AG04450 (cell line): Measurements from ENCODE around the gene PSEN1. TPM values are rescaled to one million over a fixed set of nuclear protein-coding genes. Genes with fewer than 3 reads are reported as not detected.

ENCODE experiments used
- CTCF ChIA-PET: fragments of 300-600, 350-600 bp; formaldehyde crosslinking; extraction: SDS; loops from one replicate; lab custom pipeline; 2022; ENCODE audit warnings: antibody characterized with exemption, inconsistent platforms; lab: Charles Lee
- POLR2A ChIA-PET: fragments of 350-600 bp; formaldehyde crosslinking; extraction: SDS; loops from one replicate; lab custom pipeline; 2021; ENCODE audit warnings: antibody characterized with exemption, inconsistent platforms; lab: Yijun Ruan, JAX
- DNase-seq: peaks from one replicate; pipeline ENCODE4 v3.0.0-alpha.2; 2011; ENCODE audit warnings: low read depth, low spot score
- H3K27ac ChIP-seq: one replicate; pipeline ENCODE4 v1.5.1; 2012; ENCODE audit warnings: low read depth, low read length, control low read depth
- H3K27me3 ChIP-seq: one replicate; pipeline ENCODE4 v1.6.0; 2012; ENCODE audit warnings: low read length; ENCODE audit not compliant: control insufficient read depth, insufficient read depth
- H3K4me3 ChIP-seq: 2 replicates; pipeline ENCODE4 v1.5.1; 2011; ENCODE audit warnings: mild to moderate bottlenecking, low read depth, low read length, control low read depth
- H3K9me3 ChIP-seq: 2 replicates; pipeline ENCODE4 v1.5.1; 2012; ENCODE audit warnings: low read length; ENCODE audit not compliant: control insufficient read depth, insufficient read depth
- polyA plus RNA-seq: library from polyadenylated mRNA; depleted of rRNA; stranded (reverse); fragments of >200 nt; gene quantifications from 2 replicates; pipeline ENCODE4 v1.2.3, GENCODE V29; 2011
- TF ChIP-seq, protein P1 (sequence below): IDR thresholded peaks from 2 replicates; pipeline ENCODE4 v1.5.1; 2011; ENCODE audit warnings: low read depth, low read length, control low read depth, inconsistent platforms

Gene PSEN1
- polyA plus RNA-seq, 1 experiment: 20.2 TPM

- H3K9me3 ChIP-seq: peaks cover 16% of the 10 kb centered on the region
- DNase-seq: no peak
- no peak overlapping the region for H3K4me3 ChIP-seq
- TF ChIP-seq, protein P1, sequence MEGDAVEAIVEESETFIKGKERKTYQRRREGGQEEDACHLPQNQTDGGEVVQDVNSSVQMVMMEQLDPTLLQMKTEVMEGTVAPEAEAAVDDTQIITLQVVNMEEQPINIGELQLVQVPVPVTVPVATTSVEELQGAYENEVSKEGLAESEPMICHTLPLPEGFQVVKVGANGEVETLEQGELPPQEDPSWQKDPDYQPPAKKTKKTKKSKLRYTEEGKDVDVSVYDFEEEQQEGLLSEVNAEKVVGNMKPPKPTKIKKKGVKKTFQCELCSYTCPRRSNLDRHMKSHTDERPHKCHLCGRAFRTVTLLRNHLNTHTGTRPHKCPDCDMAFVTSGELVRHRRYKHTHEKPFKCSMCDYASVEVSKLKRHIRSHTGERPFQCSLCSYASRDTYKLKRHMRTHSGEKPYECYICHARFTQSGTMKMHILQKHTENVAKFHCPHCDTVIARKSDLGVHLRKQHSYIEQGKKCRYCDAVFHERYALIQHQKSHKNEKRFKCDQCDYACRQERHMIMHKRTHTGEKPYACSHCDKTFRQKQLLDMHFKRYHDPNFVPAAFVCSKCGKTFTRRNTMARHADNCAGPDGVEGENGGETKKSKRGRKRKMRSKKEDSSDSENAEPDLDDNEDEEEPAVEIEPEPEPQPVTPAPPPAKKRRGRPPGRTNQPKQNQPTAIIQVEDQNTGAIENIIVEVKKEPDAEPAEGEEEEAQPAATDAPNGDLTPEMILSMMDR: no peak
- no peak overlapping the region for H3K27ac ChIP-seq
- CTCF ChIA-PET: no interaction called here
- POLR2A ChIA-PET: interaction anchor here (1.3 kb wide), 1 partner anchor 19 kb away, joined by 3 read pairs; no protein-coding TSS in a partner anchor
- H3K27me3 ChIP-seq: no peaks in the 10 kb centered on the region
Measured at GRCh38 chr14:73207615-73208014, 71.3 kb downstream of the PSEN1 start.

DNA sequence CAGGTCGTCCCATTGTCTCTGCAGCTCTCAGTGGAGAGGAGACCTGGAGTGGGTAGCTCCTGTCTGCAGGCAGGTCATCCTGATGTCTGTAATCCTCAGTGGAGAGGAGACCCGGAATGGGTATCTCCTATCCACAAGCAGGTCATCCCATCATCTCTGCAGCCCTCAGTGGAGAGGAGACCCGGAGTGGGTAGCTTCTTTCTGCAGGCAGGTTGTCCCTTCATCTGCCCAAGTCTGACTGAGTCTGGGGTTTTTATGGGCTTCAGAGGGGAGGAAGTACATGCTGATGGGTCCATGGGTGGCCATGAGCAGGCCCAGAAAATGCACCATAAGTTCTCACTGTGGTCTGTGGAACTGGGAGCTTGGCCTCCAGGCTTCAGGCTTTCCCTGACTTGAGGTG lies 72.1 kb downstream of the PSEN1 start:
- no peak overlapping the region for H3K27ac ChIP-seq
- H3K9me3 ChIP-seq: peaks cover 16% of the 10 kb centered on the region
- no peak overlapping the region for H3K4me3 ChIP-seq
- no peaks in the 10 kb centered on the region for H3K27me3 ChIP-seq
- TF ChIP-seq, protein P1: no peak
- no peak for DNase-seq
- CTCF ChIA-PET: no interaction called here
- POLR2A ChIA-PET: interaction anchor here (1.3 kb wide), 1 partner anchor 20 kb away, joined by 3 read pairs; no protein-coding TSS in a partner anchor

DNA sequence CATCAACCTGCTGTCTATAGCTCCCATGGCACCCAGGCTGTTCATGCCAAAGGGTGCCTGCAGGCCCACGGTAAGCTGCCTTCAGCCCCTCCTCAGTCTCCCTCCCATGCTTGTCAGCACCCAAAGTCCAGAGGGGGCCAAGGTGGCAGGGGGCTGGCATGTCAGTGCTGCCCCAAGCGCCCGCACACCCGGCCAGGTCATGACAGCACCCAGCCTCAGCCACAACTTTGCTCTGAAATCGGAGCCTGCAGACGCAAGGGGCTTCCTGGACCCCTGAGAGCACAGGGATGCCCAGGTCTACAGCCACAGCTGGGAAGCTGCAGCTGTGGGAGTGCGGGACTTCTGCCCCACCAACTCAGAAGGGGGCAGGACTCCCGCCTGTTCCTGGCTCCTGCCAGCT lies 72.5 kb downstream of the PSEN1 start:
- POLR2A ChIA-PET: interaction anchor here (2.1 kb wide), 1 partner anchor 20 kb away, joined by 5 read pairs; no protein-coding TSS in a partner anchor

GRCh38 chr14:73209953-73210352 lies 73.6 kb downstream of the PSEN1 start:
- no peak for DNase-seq
- H3K9me3 ChIP-seq: peaks cover 16% of the 10 kb centered on the region
- H3K27me3 ChIP-seq: no peaks in the 10 kb centered on the region
- H3K4me3 ChIP-seq: no peak overlapping the region
- TF ChIP-seq, protein P1: no peak
- ChIA-PET POLR2A (interaction anchor here (2.1 kb wide), 1 partner anchor 19 kb away, joined by 5 read pairs; no protein-coding TSS in a partner anchor), CTCF (no interaction called here)
- no peak overlapping the region for H3K27ac ChIP-seq

More for the DNA sequence above, 72.5 kb downstream of the PSEN1 start:
- H3K4me3 ChIP-seq: no peak overlapping the region
- no peak overlapping the region for H3K27ac ChIP-seq
- CTCF ChIA-PET: no interaction called here
- H3K9me3 ChIP-seq: peaks cover 16% of the 10 kb centered on the region
- TF ChIP-seq, protein P1: no peak
- H3K27me3 ChIP-seq: no peaks in the 10 kb centered on the region
- no peak for DNase-seq

DNA sequence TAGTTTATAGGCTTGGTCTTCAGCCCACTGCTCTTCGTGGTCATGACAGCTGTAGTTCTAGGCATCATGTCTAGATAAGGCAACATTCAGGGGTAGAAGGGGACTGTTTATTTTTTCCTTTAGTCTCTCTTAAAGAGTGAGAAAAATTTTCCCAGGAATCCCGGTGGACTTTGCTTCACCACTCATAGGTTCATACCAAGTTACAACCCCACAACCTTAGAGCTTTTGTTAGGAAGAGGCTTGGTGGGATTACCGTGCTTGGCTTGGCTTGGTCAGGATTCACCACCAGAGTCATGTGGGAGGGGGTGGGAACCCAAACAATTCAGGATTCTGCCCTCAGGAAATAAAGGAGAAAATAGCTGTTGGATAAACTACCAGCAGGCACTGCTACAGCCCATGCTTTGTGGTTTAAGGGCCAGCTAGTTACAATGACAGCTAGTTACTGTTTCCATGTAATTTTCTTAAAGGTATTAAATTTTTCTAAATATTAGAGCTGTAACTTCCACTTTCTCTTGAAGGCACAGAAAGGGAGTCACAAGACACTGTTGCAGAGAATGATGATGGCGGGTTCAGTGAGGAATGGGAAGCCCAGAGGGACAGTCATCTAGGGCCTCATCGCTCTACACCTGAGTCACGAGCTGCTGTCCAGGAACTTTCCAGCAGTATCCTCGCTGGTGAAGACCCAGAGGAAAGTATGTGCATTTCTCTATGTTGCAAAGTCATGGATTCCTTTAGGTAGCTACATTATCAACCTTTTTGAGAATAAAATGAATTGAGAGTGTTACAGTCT lies 75.1 kb downstream of the PSEN1 start:
- no peak overlapping the region for H3K4me3 ChIP-seq
- H3K9me3 ChIP-seq: peaks cover 16% of the 10 kb centered on the region
- H3K27ac ChIP-seq: no peak overlapping the region
- ChIA-PET POLR2A (interaction anchor here (0.5 to 2.1 kb wide), 2 partner anchors 17 to 256 kb away, joined by 5 read pairs; no protein-coding TSS in a partner anchor), CTCF (interaction anchor here (0.5 to 1.0 kb wide), 2 partner anchors 83 to 259 kb away, joined by 4 read pairs; no protein-coding TSS in a partner anchor)
- TF ChIP-seq, protein P1: no peak
- no peak for DNase-seq
- no peaks in the 10 kb centered on the region for H3K27me3 ChIP-seq
